Activated CD4-positive, alpha-beta T cell treated with anti-CD3 and anti-CD28 coated beads for 4 hours (primary cell): ENCODE data around the gene LIAS.
A peak's percentile ranks its signal among the peaks of the same experiment; 100 is the strongest.
"Not testable (repeated sequence)": the region's sequence is repeated elsewhere in the genome, so short reads cannot be mapped to it uniquely, and the experiment has no call there.

ENCODE experiments used
- DNase-seq, 2 donors: peaks; one replicate each; pipeline ENCODE4 v3.0.0-alpha.2; 2020

The LIAS gene

GRCh38 chr4:39458505-39459300 is at the start of gene LIAS, which contains the start of gene RPL9:
Gene LIAS, plus strand, starts transcription at chr4:39459056. Its CDS starts 62 bp downstream, at chr4:39459118.
Gene RPL9, minus strand, starts transcription at chr4:39458922. Its CDS starts 483 bp downstream, at chr4:39458439.
- peak; percentile 90 to 93 for DNase-seq

DNA sequence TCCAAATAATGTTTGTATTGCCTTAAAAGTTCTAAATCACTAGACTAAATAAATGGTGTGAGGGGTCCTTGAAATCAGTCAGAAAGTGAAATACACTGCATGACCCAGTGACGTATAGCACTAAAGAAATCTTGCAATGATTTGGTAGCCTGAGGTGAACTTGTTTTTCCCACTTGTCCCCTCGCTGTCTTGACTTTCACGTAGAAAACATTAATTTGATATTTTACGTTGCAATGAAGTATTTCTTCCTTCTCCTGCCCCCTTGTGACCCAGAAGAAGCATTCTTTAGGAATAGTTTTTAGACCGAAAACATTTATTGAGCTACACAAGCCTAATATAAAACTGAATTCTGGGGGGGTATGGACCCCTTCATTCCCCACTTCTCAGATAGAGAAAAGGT is 48.4 kb upstream of the LIAS start:
- no peak for DNase-seq

DNA sequence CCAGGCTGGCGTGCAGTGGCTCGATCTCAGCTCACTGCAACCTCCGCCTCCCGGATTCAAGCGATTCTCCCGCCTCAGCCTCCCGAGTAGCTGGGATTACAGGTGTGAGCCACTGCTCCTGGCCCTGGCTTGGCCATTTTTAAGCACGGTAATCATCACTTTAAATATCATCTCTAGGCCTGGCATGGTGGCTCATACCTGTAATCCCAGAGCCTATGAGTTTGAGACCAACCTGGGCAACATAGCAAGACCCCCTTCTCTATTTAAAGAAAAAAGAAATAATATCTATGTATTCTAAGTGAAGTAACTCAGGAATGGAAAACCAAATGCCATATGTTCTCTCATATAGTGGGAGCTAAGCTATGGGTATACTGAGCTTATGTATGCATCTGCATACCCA is 47.3 kb upstream of the LIAS start:
- not testable (repeated sequence) for DNase-seq

- DNase-seq, result no peak
Observed at GRCh38 chr4:39415678-39416283, 43.1 kb upstream of the LIAS start.

DNA sequence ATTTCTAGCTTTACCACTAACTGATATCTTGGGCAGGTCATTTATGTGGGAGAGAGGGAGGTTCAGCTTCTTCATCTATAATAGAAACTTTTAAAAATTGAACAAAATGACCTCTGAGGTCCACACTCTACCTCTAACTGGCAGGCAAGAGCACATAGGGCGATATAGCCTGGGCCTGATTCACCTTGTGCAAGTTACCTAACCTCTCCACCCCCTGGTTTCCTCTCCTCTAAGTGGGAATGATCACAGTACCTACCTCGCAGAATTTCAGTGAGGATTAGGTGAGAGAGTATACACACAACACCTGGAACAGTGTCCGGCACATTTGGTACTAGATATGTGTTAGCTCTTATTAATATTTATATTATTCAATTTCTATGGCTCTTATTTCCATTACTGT is 36.6 kb upstream of the LIAS start:
- DNase-seq, result no peak

DNA sequence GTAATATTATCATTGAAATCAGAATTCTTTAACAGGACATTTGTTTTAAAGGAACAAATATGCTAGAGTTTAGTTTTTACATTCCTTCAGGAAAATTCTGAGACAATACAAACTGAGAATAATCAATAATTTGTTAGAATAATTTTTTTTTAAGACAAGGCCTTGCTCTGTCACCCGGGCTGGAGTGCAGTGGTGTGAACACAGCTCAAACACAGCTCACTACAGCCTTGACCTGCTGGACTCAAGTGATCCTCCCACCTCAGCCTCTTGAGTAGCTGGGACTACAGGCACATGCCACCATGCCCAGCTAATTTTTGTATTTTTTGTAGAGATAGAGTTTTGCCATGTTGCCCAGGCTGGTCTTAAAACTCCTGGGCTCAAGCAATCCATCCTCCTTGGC is 33.6 kb upstream of the LIAS start:
- DNase-seq, result not testable (repeated sequence)

- no peak for DNase-seq
Observed at GRCh38 chr4:39426728-39427127, 32.1 kb upstream of the LIAS start.

DNA sequence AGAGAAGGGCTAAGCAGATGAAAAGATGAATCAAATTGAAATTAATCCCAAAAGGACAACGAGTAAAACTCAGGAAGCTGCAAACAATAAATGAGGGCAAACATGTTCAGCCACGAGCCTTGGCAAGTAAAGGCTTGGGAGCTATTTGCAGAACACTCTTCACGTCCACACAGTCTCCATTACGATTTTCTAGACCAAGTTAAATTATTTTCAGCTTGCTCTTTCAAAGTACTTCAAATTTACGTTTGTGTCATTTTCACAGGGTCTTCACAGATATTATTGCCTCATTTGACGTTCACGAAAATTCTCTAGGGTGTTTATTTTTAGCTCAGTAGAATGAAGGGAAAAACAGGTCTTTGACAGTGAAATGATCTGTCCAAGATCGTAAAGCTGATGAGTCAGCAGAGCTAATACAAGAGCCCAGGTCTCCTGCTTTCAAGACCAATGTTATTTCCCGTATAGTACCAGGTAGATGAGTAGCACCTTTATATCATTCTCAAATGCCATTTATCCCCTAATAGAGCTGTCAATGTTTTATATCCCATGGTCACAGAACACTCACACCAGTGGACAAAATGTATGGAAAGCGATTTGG is 31.2 kb upstream of the LIAS start:
- DNase-seq, result no peak

DNA sequence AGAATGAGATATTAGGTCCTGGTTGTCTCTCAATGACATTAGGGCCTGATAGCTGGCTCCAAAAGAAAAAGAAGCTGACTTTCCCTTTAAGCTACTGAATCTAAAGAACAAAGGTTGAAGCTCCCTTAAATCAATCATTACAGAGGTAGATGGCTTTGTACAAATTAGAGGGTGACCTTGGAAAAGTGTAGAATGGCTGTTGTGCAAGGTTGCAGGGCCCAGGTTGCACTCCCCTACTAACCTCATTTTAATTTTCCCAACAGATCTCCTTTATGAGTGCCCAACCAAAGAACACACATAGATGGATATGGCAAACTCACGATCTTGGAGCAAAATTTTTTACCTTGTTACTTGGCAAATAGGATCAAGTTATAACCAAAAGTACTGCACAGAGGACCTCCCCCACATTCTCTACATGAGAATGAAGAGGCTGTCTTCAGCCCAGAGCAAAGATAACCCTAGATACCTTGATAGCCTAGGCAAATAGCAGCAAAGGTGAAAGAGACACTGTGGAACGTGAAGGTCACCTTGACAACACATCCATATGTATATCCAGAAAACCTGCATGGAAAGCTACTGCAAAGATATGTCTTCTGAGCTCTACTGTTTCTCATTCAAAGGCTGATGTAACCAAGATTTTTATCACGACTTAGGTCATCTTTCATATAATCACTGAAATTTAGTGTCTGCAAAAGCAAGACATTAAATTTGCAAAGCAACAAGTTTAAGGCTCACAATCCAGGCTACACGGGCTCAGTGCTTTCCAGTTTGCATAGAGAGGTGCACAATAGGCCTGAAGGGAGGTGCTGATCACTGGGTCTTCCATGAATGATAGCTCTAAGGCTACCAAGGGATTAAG is 29.2 kb upstream of the LIAS start:
- DNase-seq, result no peak

- DNase-seq, result no peak
Observed at GRCh38 chr4:39433878-39434492, 24.9 kb upstream of the LIAS start.

GRCh38 chr4:39435659-39436563 is 22.9 kb upstream of the LIAS start:
- DNase-seq, result no peak

- no peak for DNase-seq
Observed at GRCh38 chr4:39441593-39441992, 17.3 kb upstream of the LIAS start.

GRCh38 chr4:39442998-39443397 is 15.9 kb upstream of the LIAS start:
- DNase-seq, result no peak

- DNase-seq, result no peak
Observed at GRCh38 chr4:39446483-39446841, 12.4 kb upstream of the LIAS start.

GRCh38 chr4:39446842-39447573 is 11.8 kb upstream of the LIAS start:
- peak; percentile 15 to 37 for DNase-seq

- DNase-seq, result no peak
Observed at GRCh38 chr4:39450618-39451017, 8.2 kb upstream of the LIAS start.

GRCh38 chr4:39451423-39452023 is 7.3 kb upstream of the LIAS start:
- no peak for DNase-seq

DNA sequence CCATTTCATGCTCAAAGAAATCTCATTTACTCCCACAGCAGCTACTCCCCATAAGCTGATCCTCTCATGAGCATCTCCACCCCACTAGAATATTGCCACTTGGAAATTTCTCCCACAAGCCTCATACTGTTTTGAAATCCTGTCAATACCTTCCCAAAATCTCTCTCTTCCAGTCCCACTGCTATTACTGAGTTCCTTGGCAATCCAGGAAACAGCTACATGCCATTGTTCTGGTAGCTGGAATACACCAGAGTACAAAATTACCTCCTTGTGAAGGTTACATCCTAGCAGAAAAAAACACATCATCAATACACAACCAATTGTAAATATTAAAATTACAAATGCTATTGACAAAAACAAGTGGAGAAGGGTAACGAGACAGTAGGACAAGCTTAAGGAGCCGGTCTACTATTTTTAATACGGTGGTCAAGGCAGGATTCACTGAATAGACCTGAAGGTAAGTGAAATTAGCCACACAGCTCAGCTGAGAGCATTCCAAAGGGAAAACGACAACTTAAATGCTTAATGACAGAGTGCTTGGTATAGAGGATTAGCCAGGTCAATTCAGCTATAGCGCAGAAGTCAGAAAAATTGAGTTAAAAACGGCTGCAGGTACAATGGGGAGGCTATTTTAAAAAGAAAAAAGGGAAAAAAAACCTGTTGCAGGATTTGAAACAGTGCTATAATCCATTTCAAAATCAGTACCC is 6.5 kb upstream of the LIAS start:
- no peak for DNase-seq

DNA sequence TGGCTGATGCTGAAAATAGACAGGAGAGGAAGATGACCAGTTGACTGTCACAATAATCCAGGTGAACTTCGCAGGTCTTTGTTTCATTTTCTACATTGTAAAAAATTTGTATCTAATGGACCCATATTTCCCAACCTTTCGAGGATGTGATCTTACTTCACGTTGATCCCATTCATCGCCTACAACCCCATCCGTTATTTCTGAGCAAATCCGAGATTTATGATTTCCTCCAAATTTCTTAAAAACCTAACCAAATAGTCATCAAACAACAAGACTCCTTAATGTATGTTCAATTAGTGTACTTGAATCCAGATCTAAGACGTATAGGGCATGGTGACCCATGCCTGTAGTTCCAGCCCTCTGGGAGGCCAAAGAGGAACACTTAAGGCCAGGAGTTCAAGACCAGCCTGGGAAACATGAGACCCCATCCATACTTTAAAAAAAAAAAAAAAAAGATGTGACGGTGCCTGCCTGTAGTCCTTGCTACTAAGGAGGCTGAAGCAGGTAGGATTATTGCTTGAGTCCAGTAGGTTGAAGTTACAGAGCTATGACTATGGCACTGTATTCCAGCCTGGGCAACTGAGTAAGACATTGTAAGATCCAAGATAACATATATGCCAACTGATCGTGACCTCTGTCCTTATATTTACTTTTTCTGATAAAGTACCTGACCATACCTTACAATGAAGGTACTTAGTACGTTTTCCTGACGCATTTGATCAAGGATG is 5.8 kb upstream of the LIAS start:
- no peak for DNase-seq
